Measurements from ENCODE around the gene PGLYRP3. TPM values are rescaled to one million over a fixed set of nuclear protein-coding genes. Genes with fewer than 3 reads are reported as not detected.

PGLYRP3 gene
- total and polyA plus RNA-seq, 9 of the 15 experiments (the other 6 are each of a cell fraction or from before 2014, with no cell fraction given): not detected

- Histone ChIP-seq H3K9ac (ENCODE audit: insufficient read depth in 1 of 2, low read depth in 2 of 2, low read length in 2 of 2) (no peak overlapping the region), H2AFZ (ENCODE audit: low read depth, low read length) (no peak overlapping the region), H3K79me2 (ENCODE audit: control insufficient read depth, insufficient read depth, low read length) (no peaks in the 10 kb centered on the region), H3K27me3 (ENCODE audit: control insufficient read depth in 2 of 2, insufficient read depth in 2 of 2, low read length in 2 of 2) (peaks cover 2 to 5% of the 10 kb centered on the region in 2 experiments; a peak in 3 of 5 replicates), H3K9me1 (ENCODE audit: control insufficient read depth, insufficient read depth, low read length) (no peaks in the 10 kb centered on the region), H3K4me2 (ENCODE audit: insufficient read depth, low read length) (no peak overlapping the region), H3K4me1 (replicated peaks in 1 of 2; ENCODE audit: control insufficient read depth in 2 of 2, insufficient read depth in 2 of 2, low read length in 2 of 2) (no peaks in the 10 kb centered on the region), H3K4me3 (no peak overlapping the region), H4K20me1 (replicated peaks; ENCODE audit: control insufficient read depth, insufficient read depth, low read length) (no peaks in the 10 kb centered on the region), H3K9me3 (replicated peaks; ENCODE audit: control insufficient read depth, insufficient read depth, low read depth, low read length) (no peaks in the 10 kb centered on the region), H3K36me3 (ENCODE audit: control insufficient read depth, insufficient read depth, low read length) (no peaks in the 10 kb centered on the region), H3K27ac (ENCODE audit: extremely low read depth, low read depth, low read length) (no peak overlapping the region)
- BruUV-seq (replicated peaks): no TSS peak
- in situ Hi-C loops (cut with MboI) (no loop called here), intact Hi-C loops (cut with micrococcal nuclease) (no loop called here)
- ATAC-seq (no peak), DNase-seq (ENCODE audit: extremely low read depth in 1 of 4, low spot score in 3 of 4) (no peak), FAIRE-seq (no peak)
- TF ChIP-seq ZNF24 (IDR thresholded peaks at IDR 0.05) (no peak), RBFOX2 (IDR thresholded peaks at IDR 0.05; ENCODE audit: low read depth, low read length) (no peak), NCOA2 (IDR thresholded peaks at IDR 0.05; ENCODE audit: partially characterized antibody in 2 of 2) (no peak), ZBTB33 (CRISPR knock-in tag; IDR thresholded peaks at IDR 0.05) (no peak)
- POLR2A ChIA-PET: no interaction called here
- CTCF ChIA-PET (ENCODE audit: low intra/inter-chr PET ratio): no interaction called here
- WGBS (ENCODE audit: insufficient coverage, low coverage, missing lambda C conversion rate): 6% methylated on average over 1 of the region's 1 CpG
Measured at GRCh38 chr1:153250166-153250565, 62.6 kb downstream of the PGLYRP3 start.

Measured in K562 (cell line).